Ureter (tissue), 1 donor: ENCODE data around the gene ATG4D. TPM values are rescaled to one million over a fixed set of nuclear protein-coding genes. Genes with fewer than 3 reads are reported as not detected.

Source experiments
- DNase-seq: peaks from one replicate; pipeline ENCODE4 v3.0.0-alpha.2; 2020; ENCODE audit warnings: low spot score
- total RNA-seq: library from RNA; stranded (reverse); gene quantifications from one replicate; pipeline ENCODE4 v1.2.4, GENCODE V29; 2023
- donor health status: DM: yes; HTN: yes; CAD: no.

ATG4D gene
- total RNA-seq, 1 donor from 2014 or later = 36.7 TPM

GRCh38 chr19:10577951-10578350 lies 34.2 kb downstream of the ATG4D start:
- DNase-seq = no peak

- peak; percentile 89 for DNase-seq
Measured at GRCh38 chr19:10580979-10581631, 37.4 kb downstream of the ATG4D start.

DNA sequence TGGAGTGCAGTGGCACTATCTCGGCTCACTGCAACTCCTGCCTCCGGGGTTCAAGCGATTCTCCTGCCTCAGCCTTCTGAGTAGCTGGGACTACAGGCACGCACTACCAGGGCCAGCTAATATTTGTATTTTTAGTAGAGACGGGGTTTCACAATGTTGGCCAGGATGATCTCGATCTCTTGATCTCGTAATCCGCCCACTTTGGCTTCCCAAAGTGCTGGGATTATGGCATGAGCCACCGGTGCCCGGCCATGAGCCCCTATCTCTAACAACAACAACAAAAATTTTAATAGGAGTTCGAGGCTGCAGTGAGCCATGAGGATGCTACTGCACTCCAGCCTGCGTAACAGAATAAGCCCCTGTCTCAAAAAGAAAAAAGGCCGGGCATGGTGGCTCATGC lies 38.4 kb downstream of the ATG4D start:
- no peak for DNase-seq

DNA sequence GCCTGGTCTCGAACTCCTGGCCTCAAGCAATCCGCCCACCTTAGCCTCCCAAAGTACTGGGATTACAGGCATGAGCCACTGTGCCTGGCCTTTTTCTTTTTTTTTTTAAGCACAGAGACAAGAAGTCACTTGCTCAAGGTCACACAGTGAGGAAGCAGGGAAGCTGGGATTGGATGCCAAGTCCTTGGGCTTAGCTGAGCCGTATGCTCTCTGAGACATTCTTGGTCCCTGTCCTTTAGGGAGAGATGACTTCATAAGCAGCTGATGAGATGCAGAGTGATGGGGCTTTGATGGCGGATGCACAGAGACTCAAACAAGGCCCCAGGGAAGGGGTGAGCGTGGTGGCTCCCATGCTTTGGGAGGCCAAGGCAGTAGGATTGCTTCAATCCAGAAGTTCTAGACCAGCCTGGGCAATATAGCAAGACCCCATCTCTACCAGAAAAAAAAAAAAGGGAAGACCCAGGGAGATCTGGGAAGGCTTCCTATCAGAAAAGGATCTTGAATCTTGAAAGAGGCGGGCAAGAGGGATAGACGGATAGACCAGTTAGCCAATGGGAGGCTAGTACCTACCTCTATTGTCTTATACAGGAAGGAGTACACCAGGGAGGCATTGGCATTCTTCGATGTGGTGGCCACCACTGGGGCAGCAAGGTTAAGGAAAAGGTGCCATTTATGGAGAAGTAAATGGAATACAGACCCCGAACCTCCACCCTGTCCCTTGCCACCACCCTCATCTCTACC lies 39.5 kb downstream of the ATG4D start:
- no peak for DNase-seq

GRCh38 chr19:10586396-10586795 lies 42.7 kb downstream of the ATG4D start:
- no peak for DNase-seq

- DNase-seq = no peak
Measured at GRCh38 chr19:10587022-10587838, 43.5 kb downstream of the ATG4D start, which contains the start of gene AP1M2. AP1M2 (minus strand) TSS chr19:10587312; CDS start chr19:10587231, 81 bp downstream.

DNA sequence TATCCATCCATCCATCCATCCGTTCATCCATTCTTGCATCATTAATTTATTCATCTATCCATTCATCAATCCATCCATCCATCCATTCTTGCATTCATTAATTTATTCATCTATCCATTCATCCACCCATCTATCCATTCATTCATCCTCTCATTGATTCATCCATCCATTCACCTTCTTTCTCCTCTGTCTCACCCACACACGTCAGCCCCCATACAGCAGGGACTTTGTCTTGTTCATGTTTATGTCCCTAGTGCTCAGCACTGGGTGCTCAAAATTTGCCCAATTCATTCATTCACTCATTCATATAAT lies 44.1 kb downstream of the ATG4D start:
- DNase-seq = no peak

GRCh38 chr19:10593148-10593547 lies 49.4 kb downstream of the ATG4D start:
- no peak for DNase-seq

GRCh38 chr19:10593820-10594637 lies 50.3 kb downstream of the ATG4D start:
- DNase-seq = no peak

GRCh38 chr19:10600149-10600548 lies 56.4 kb downstream of the ATG4D start:
- DNase-seq = no peak

DNA sequence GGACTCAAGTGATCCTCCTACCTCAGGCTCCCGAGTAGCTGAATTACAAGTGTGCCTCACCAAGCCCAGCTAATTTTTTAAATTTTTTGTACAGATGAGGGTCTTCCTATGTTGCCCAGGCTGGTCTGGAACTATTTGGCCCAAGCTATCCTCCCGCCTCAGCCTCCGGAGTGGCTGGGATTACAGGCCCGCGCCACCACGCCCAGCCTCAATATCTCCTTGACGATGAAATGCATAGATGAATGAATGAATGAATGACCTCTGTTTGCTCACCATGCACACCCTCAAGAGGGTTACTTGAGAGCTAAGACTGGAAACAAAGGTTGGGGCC lies 58.3 kb downstream of the ATG4D start:
- DNase-seq = no peak

- DNase-seq = peak; percentile 87
Measured at GRCh38 chr19:10602330-10603083, 58.8 kb downstream of the ATG4D start.

Other genes starting within 250 kb of the ATG4D start
- gene ZGLP1, start 234.1 kb upstream of the ATG4D start, total RNA-seq = 6.3 TPM
- gene FDX2, start 227.9 kb upstream of the ATG4D start, total RNA-seq = 25.8 TPM
- 41.7 TPM for gene RAVER1, start 210.4 kb upstream of the ATG4D start, total RNA-seq
- 8.7 TPM for gene ICAM3, start 204.3 kb upstream of the ATG4D start, total RNA-seq
- 142 TPM for gene TYK2, start 163.3 kb upstream of the ATG4D start, total RNA-seq
- gene CDC37, start 140.4 kb upstream of the ATG4D start, total RNA-seq = 192 TPM
- gene PDE4A, start 123.4 kb upstream of the ATG4D start, total RNA-seq = 9.4 TPM
- 52.6 TPM for gene KEAP1, start 40.5 kb upstream of the ATG4D start, total RNA-seq
- gene S1PR5, start 26.5 kb upstream of the ATG4D start, total RNA-seq = 4.6 TPM
- 32.5 TPM for gene KRI1, start 22.1 kb downstream of the ATG4D start, total RNA-seq
- gene CDKN2D, start 25.1 kb downstream of the ATG4D start, total RNA-seq = 5.4 TPM
- gene AP1M2, start 43.4 kb downstream of the ATG4D start, total RNA-seq = 81.4 TPM
- 381 TPM for gene SLC44A2, start 81.6 kb downstream of the ATG4D start, total RNA-seq
- 331 TPM for gene ILF3, start 110.4 kb downstream of the ATG4D start, total RNA-seq
- gene QTRT1, start 157.5 kb downstream of the ATG4D start, total RNA-seq = 64.2 TPM
- 352 TPM for gene DNM2, start 174.2 kb downstream of the ATG4D start, total RNA-seq